Purkinje cell (primary cell): ENCODE results near the gene COL17A1. TPM values are rescaled to one million over a fixed set of nuclear protein-coding genes. Genes with fewer than 3 reads are reported as not detected.

ENCODE experiments used
- polyA plus RNA-seq: library from polyadenylated mRNA; unstranded; fragments of >200 nt; fragmentation: Nextera tagmentation; gene quantifications from 2 replicates; pipeline ENCODE4 v1.2.1, GENCODE V29; 2014

The COL17A1 gene
- not detected in 2 replicates for polyA plus RNA-seq

DNA sequence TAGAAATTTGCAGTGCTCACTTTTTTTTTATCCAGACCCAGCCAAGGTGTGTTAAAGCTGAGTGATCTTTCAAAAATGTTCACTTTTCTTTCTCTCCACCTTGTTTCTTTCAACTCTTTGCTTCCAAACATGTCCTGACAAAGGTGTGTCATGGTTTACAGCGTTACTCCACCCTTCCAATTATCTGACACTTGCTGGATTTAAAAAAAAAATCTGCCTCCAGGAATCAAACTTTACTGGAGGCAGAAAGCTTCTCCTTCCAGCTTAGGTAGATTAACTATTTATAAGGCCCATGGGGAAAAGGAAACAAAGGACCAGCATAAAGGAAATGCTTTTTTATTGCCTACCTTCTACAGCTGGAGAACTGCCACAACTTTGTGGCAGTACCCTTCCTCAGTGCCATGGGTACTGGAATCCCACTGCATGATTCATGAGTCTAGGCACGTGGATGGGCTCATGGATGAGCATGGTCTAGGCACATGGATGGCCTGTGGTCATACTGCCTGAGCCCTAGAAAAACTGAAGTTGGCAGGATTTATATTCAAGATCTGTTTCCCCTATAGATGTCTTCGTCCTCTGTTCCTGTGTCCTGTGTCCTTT, at the start of gene COL17A1:
COL17A1 (minus strand) TSS at position 80 of the 600 bp plus-strand sequence. CDS start 5,207 bp downstream, outside the sequence.

DNA sequence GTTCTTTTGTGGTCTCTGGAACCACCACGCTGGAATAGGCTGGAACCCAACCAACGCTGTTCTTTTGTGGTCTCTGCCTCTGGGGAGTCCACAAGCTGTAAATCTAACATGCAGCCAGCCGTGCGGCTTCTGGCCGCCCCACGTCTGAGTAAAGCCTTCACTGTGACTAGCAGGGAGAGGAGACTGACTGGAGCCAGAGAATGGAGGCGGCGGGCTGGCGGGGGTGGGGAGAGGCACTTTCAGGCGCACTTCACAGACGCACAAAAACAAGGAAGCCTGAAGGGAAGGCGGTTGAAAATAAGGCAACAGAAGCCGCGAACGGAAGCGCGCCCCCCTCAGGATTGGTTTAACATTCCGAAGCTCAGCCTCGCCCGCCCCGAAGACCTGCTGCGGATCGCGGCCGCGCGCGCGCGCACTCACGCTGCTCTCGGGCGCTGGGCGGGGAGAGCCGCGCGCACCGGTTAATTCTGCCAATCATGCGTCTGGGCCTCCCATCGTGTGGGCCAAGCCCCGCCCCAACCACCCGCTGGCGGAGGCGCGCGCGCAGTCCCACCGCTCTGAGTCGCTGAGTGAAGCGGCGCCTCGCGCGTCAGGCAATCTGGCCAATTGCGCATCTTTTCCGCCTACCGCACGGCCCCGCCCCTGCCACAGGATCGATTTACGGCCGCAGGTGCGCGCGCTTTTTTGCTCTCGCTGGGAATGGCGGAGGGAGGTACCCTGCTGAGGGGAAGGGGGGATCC, 36.0 kb upstream of the COL17A1 start, which contains the start of gene SFR1:
SFR1 (plus strand) TSS at position 687 of the 740 bp plus-strand sequence; CDS start at position 700, 13 bp downstream.

Other genes starting within 250 kb of the COL17A1 start
- gene SH3PXD2A, start 230.3 kb downstream of the COL17A1 start, polyA plus RNA-seq, result 4.9 and 5.5 TPM in 2 replicates
- 10.6 and 11.6 TPM in 2 replicates for gene STN1, start 167.7 kb downstream of the COL17A1 start, polyA plus RNA-seq
- 16.7 and 18.5 TPM in 2 replicates for gene SLK, start 118.7 kb downstream of the COL17A1 start, polyA plus RNA-seq
- gene SFR1, start 36.3 kb upstream of the COL17A1 start, polyA plus RNA-seq, result 15.8 and 19.0 TPM in 2 replicates
- gene CFAP43, start 146.5 kb upstream of the COL17A1 start, polyA plus RNA-seq, result 1.8 and 2.1 TPM in 2 replicates
- gene GSTO1, start 169.0 kb upstream of the COL17A1 start, polyA plus RNA-seq, result 159 and 191 TPM in 2 replicates
- gene GSTO2, start 183.3 kb upstream of the COL17A1 start, polyA plus RNA-seq, result 26.0 and 36.3 TPM in 2 replicates